Body of pancreas (tissue), 4 donors: Measurements from ENCODE around the gene TMPRSS9. TPM values are rescaled to one million over a fixed set of nuclear protein-coding genes. Genes with fewer than 3 reads are reported as not detected.

Source experiments
- ATAC-seq: fragments of 150-250 bp; one replicate; pipeline ENCODE4 v1.9.1; 2016
- DNase-seq, 4 donors: peaks; one replicate each; pipeline ENCODE4 v3.0.0-alpha.2; 2019
- H3K27ac ChIP-seq, 4 donors: fragments of 200-600 bp; sonication (generic); 1 replicate in 3 of 4; 2 replicates in 1 of 4; pipeline versions ENCODE4 v1.5.1 to v1.6.1; 2016 to 2019; ENCODE audit warnings: mild to moderate bottlenecking in 1 of 4, mixed read lengths in 1 of 4, moderate library complexity in 1 of 4
- H3K27me3 ChIP-seq, 2 donors: fragments of 200-600 bp; sonication (generic); one replicate each; pipeline ENCODE4 v1.6.0; 2016; ENCODE audit warnings: mild to moderate bottlenecking in 1 of 2
- H3K36me3 ChIP-seq, 2 donors: fragments of 200-600 bp; sonication (generic); replicated peaks in 1 of 2; 2 replicates each; pipeline ENCODE4 v1.5.1; 2016; ENCODE audit warnings: low read depth in 2 of 2; ENCODE audit not compliant: insufficient read depth in 1 of 2
- H3K4me1 ChIP-seq: fragments of 200-600 bp; sonication (generic); one replicate; pipeline ENCODE4 v1.6.0; 2016
- H3K4me3 ChIP-seq, 2 donors: fragments of 200-600 bp; sonication (generic); 1 replicate in 1 of 2; 2 replicates in 1 of 2; pipeline ENCODE4 v1.5.1; 2016 to 2019
- H3K9me3 ChIP-seq, 3 donors: fragments of 200-600 bp; sonication (generic); 1 replicate in 2 of 3; 2 replicates in 1 of 3; pipeline ENCODE4 v1.5.1; 2016
- POLR2A ChIP-seq, 3 donors: fragments of 450-650 bp; IDR thresholded peaks; one replicate each; pipeline ENCODE4 v1.6.1; 2016; ENCODE audit warnings: antibody characterized with exemption in 3 of 3, mild to moderate bottlenecking in 2 of 3
- WGBS, 2 donors: methylation state at CpG; one replicate each; pipeline ENCODE4 v1.1.5; 2017; 5-methylcytosine and 5-hydroxymethylcytosine counted together
- intact Hi-C: fragments of 100-400 bp; cut with DNase I; formaldehyde crosslinking; loops from one replicate; pipeline ENCODE4 v1.15.1; 2023
- total RNA-seq, 2 donors: library from RNA; depleted of rRNA; stranded (reverse); fragments of >200 nt; gene quantifications; one replicate each; pipeline ENCODE4 v1.1.0, GENCODE V29; 2016
- TF ChIP-seq, protein P1 (sequence below), 7 experiments: fragments of 450-650 bp in 4 of 7; fragments of 200-600 bp in 3 of 7; sonication (generic) in 3 of 7; IDR thresholded peaks; one replicate each; pipeline ENCODE4 v1.5.1; 2016 to 2019; ENCODE audit warnings: antibody characterized with exemption in 7 of 7

The TMPRSS9 gene
- total RNA-seq, 2 donors from 2014 or later, result not detected

DNA sequence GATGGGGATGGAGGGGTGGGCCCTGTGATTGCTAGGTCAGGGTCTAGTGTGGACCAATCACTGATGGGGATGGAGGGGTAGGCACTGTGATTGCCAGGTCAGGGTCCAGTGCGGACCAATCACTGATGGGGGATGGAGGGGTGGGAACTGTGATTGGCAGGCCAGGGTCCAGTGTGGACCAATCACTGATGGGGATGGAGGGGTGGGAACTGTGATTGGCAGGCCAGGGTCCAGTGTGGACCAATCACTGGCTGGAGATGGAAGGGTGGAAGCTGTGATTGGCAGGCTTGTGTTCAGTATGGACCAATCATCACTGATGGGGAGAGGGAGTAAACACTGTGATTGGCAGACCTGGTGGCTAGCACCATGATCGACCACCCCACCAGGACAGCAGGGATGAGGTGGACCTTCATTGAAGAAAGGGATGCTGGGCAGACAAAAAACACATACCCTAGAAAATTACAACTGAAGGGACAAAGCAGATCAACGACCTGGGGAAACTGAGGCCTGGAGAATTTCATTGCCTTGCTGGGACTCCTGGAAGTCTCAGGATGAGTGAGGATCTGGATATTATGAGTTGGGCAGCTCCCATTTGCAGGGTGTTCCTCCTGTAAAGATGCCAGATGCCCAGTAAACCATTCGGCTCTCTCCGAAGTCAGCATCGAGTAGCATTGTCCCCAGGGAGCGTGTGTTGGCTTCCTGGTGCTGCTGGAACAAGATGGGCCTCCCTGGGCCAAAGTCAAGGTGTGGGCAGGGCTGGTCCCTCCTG, 15.5 kb downstream of the TMPRSS9 start:
- peaks cover 0 to under 1% (median 0%) of the 10 kb centered on the region in 3 donors for H3K9me3 ChIP-seq
- H3K4me1 ChIP-seq, result no peaks in the 10 kb centered on the region
- no peak for DNase-seq
- 68 to 82% methylated on average over 5 to 7 of the region's 7 CpGs for WGBS, 2 donors
- no peaks in the 10 kb centered on the region for H3K36me3 ChIP-seq
- no peak overlapping the region for H3K27ac ChIP-seq
- intact Hi-C loops, result no loop called here
- no peaks in the 10 kb centered on the region for H3K27me3 ChIP-seq
- TF ChIP-seq, protein P1, sequence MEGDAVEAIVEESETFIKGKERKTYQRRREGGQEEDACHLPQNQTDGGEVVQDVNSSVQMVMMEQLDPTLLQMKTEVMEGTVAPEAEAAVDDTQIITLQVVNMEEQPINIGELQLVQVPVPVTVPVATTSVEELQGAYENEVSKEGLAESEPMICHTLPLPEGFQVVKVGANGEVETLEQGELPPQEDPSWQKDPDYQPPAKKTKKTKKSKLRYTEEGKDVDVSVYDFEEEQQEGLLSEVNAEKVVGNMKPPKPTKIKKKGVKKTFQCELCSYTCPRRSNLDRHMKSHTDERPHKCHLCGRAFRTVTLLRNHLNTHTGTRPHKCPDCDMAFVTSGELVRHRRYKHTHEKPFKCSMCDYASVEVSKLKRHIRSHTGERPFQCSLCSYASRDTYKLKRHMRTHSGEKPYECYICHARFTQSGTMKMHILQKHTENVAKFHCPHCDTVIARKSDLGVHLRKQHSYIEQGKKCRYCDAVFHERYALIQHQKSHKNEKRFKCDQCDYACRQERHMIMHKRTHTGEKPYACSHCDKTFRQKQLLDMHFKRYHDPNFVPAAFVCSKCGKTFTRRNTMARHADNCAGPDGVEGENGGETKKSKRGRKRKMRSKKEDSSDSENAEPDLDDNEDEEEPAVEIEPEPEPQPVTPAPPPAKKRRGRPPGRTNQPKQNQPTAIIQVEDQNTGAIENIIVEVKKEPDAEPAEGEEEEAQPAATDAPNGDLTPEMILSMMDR (IDR thresholded peaks at IDR 0.05), result no peak
- TF ChIP-seq POLR2A (IDR thresholded peaks at IDR 0.05), result no peak
- no peak for ATAC-seq
- no peak overlapping the region for H3K4me3 ChIP-seq

DNA sequence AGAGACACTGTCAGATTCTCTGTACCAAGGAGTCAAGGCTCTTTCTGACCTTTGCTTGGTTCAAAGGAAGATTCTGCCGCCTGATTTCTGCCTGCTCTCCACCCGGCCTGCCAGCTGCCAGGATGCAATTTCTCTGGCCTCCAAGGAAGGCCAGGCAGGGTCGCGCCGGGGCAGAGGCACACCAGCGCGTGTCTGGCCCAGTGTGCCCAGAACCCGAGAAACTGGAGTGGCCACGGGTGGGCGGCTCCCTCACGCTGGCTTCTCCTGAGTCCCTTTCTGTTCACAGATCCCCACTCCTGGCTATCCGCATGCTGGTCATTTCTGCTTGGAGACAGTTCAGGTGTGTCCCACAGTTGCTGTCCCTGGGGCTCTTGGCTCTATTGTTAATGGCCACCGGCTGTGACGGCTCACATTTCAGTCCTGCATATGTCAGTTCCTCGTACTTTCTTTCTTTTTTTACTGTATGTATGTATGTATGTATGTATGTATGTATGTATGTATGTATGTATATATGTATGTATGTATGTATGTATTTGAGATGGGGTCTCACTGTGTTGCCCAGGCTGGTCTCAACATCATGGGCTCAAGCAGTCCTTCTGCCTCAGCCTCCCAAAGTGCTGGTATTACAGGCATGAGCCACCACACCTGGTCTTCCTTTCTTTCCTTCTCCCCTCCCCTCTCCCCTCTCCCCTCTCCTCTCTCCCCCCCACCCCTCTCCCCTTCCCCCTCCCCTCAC, 16.9 kb downstream of the TMPRSS9 start:
- Histone ChIP-seq H3K4me3 (no peak overlapping the region), H3K27me3 (no peaks in the 10 kb centered on the region), H3K4me1 (no peaks in the 10 kb centered on the region), H3K36me3 (no peaks in the 10 kb centered on the region), H3K27ac (no peak overlapping the region), H3K9me3 (peaks cover 0 to 6% (median 0%) of the 10 kb centered on the region in 3 donors)
- TF ChIP-seq POLR2A (IDR thresholded peaks at IDR 0.05), result no peak
- TF ChIP-seq, protein P1 (IDR thresholded peaks at IDR 0.05), result no peak
- DNase-seq (no peak), ATAC-seq (no peak)
- intact Hi-C loops, result no loop called here
- WGBS, 2 donors, result 72 to 82% methylated on average over 7 to 15 of the region's 15 CpGs

DNA sequence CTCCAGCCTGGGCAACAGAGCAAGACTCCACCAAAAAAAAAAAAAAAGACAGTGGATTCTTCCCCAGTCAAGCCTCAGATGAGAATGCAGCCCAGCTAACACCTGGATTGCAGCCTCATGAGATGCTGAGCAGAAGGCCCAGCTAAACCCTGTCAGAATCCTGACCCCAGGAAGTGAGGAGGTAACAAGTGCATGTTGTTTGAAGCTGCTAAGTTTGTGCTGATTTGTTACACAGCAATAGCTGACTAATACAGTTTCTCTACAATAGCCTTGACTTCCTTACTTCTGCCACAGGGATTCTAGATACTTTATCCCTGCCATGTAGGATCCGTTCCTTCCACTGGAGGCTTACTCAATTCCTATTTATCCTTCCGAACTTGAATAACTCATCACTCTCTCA, 20.5 kb downstream of the TMPRSS9 start:
- ATAC-seq (no peak), DNase-seq (no peak)
- Histone ChIP-seq H3K9me3 (peaks cover 0 to 6% (median 0%) of the 10 kb centered on the region in 3 donors), H3K27ac (no peak overlapping the region), H3K36me3 (no peaks in the 10 kb centered on the region), H3K4me3 (no peak overlapping the region), H3K4me1 (no peaks in the 10 kb centered on the region), H3K27me3 (no peaks in the 10 kb centered on the region)
- TF ChIP-seq, protein P1 (IDR thresholded peaks at IDR 0.05), result no peak
- TF ChIP-seq POLR2A (IDR thresholded peaks at IDR 0.05), result no peak
- intact Hi-C loops, result loop anchor here (10.0 kb wide), 1 partner anchor 226 kb away; the partner anchor contains the start of gene AP3D1
- 85 to 94% methylated on average over 2 of the region's 2 CpGs for WGBS, 2 donors

DNA sequence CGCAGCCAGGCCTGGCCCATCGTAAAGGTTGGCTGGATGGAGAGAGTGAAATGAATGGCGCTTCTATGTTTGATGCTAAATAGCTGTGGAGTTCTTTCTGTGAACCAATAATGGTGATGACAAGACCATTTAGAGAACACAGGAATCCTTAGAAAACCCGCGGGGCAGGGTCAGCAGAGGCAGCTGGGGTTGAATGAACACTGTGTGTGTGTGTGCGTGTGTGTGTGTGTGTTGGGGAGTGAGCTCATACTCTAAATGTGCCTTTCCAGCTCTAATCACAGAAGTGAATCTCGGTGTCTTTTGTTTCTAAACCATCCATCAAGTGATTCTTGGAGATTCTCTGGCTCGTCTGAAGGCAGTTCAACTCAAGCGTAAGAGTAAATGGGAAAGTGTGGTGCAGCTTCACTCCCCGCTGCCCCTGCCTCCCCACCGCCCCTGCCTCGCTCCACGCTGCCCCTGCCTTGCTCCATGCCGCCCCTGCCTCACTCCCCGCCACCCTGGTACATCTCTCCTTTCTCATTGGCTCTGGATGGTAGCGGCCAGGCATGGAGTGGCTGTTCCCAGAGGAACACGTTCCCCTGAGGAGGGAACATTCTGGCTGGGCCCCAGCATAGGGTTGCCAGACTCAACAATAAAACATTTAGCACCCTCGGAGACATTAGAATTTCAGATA, 21.2 kb downstream of the TMPRSS9 start:
- Histone ChIP-seq H3K9me3 (peaks cover 0 to 6% (median 0%) of the 10 kb centered on the region in 3 donors), H3K36me3 (no peaks in the 10 kb centered on the region), H3K4me1 (no peaks in the 10 kb centered on the region), H3K27ac (no peak overlapping the region), H3K4me3 (no peak overlapping the region), H3K27me3 (no peaks in the 10 kb centered on the region)
- ATAC-seq, result no peak
- no peak for TF ChIP-seq POLR2A (IDR thresholded peaks at IDR 0.05)
- TF ChIP-seq, protein P1 (IDR thresholded peaks at IDR 0.05), result no peak
- intact Hi-C loops, result loop anchor here (10.0 kb wide), 1 partner anchor 226 kb away; the partner anchor contains the start of gene AP3D1
- no peak for DNase-seq
- WGBS, 2 donors, result 49 to 67% methylated on average over 17 to 18 of the region's 18 CpGs
